H1 (cell line): Measurements from ENCODE around the gene DPF3. TPM values are rescaled to one million over a fixed set of nuclear protein-coding genes. Genes with fewer than 3 reads are reported as not detected.

Experiments
- CTCF ChIA-PET: fragments of 300-600 bp; sonication (Branson Sonifier 250); formaldehyde crosslinking; loops from one replicate; lab custom pipeline; 2021; ENCODE audit not compliant: partially characterized antibody; lab: Charles Lee
- POLR2A ChIA-PET: fragments of 300-600 bp; sonication (Branson Sonifier 250); formaldehyde crosslinking; loops from one replicate; lab custom pipeline; 2021; ENCODE audit warnings: inconsistent platforms; ENCODE audit not compliant: partially characterized antibody; lab: Charles Lee
- DNase-seq, 2 experiments: peaks; one replicate each; pipeline versions ENCODE4 v3.0.0 to v3.0.0-alpha.2; 2010 to 2022; ENCODE audit warnings: low spot score in 2 of 2, low read depth in 1 of 2, mixed read lengths in 1 of 2
- FAIRE-seq: peaks from 2 replicates; lab custom pipeline; 2011; peaks lifted over from hg19 to GRCh38; lab: Jason Lieb, UNC
- H2AFZ ChIP-seq: 2 replicates; pipeline ENCODE4 v1.8.1; 2012; ENCODE audit warnings: low read length, inconsistent platforms
- H2AK5ac ChIP-seq: 2 replicates; pipeline ENCODE4 v1.6.1; 2013; ENCODE audit warnings: low read depth, low read length
- H2BK120ac ChIP-seq: replicated peaks from 2 replicates; pipeline ENCODE3; 2013; ENCODE audit warnings: low read depth, low read length, inconsistent platforms
- H2BK12ac ChIP-seq: 2 replicates; pipeline ENCODE4 v1.6.1; 2013; ENCODE audit warnings: low read depth, low read length
- H2BK15ac ChIP-seq: 2 replicates; pipeline ENCODE4 v1.6.1; 2013; ENCODE audit warnings: low read length
- H2BK20ac ChIP-seq: 2 replicates; pipeline ENCODE4 v1.6.1; 2013; ENCODE audit warnings: low read length
- H2BK5ac ChIP-seq: 2 replicates; pipeline ENCODE4 v1.6.1; 2013; ENCODE audit warnings: low read depth, low read length
- H3K14ac ChIP-seq: 2 replicates; pipeline ENCODE4 v1.6.1; 2013; ENCODE audit warnings: inconsistent platforms; ENCODE audit not compliant: insufficient read length
- H3K18ac ChIP-seq: 2 replicates; pipeline ENCODE4 v1.6.1; 2013; ENCODE audit warnings: low read length; ENCODE audit errors: extremely low read depth
- H3K23ac ChIP-seq: 2 replicates; pipeline ENCODE4 v1.6.1; 2013; ENCODE audit warnings: inconsistent platforms; ENCODE audit not compliant: insufficient read length
- H3K23me2 ChIP-seq: 2 replicates; pipeline ENCODE4 v1.6.1; 2013; ENCODE audit warnings: low read depth, low read length
- H3K27ac ChIP-seq: 2 replicates; pipeline ENCODE4 v1.6.1; 2011; ENCODE audit warnings: low read depth, low read length, inconsistent platforms
- H3K27me3 ChIP-seq, 4 experiments: replicated peaks in 1 of 4; 1 replicate in 1 of 4; 2 replicates in 3 of 4; pipeline versions ENCODE4 v1.6.1 to v1.8.1; 2011 to 2013; ENCODE audit warnings: low read length in 3 of 4, mild to moderate bottlenecking in 3 of 4, inconsistent platforms in 2 of 4, mixed read lengths in 2 of 4, moderate library complexity in 1 of 4; ENCODE audit not compliant: control insufficient read depth in 3 of 4, insufficient read depth in 3 of 4; ENCODE audit errors: extremely low read depth in 1 of 4
- H3K36me3 ChIP-seq, 4 experiments: 2 replicates each; pipeline versions ENCODE4 v1.6.1 to v1.8.1; 2011 to 2013; ENCODE audit warnings: mild to moderate bottlenecking in 4 of 4, low read length in 3 of 4, moderate library complexity in 2 of 4, control low read depth in 1 of 4, inconsistent platforms in 1 of 4; ENCODE audit not compliant: insufficient read depth in 4 of 4, control insufficient read depth in 2 of 4
- H3K4ac ChIP-seq: replicated peaks from 2 replicates; pipeline ENCODE3; 2013; ENCODE audit warnings: low read length, low read depth, mixed read lengths, inconsistent platforms; ENCODE audit not compliant: insufficient read length
- H3K4me1 ChIP-seq, 4 experiments: replicated peaks in 1 of 4; 1 replicate in 1 of 4; 2 replicates in 3 of 4; pipeline versions ENCODE4 v1.6.1 to v1.8.1; 2011 to 2013; ENCODE audit warnings: low read length in 3 of 4, inconsistent platforms in 2 of 4, mixed read lengths in 1 of 4; ENCODE audit not compliant: insufficient read depth in 4 of 4, control insufficient read depth in 3 of 4
- H3K4me2 ChIP-seq, 2 experiments: 2 replicates each; pipeline versions ENCODE4 v1.6.1 to v1.8.1; 2011 to 2013; ENCODE audit warnings: low read depth in 2 of 2, low read length in 2 of 2, control low read depth in 1 of 2, inconsistent platforms in 1 of 2, mild to moderate bottlenecking in 1 of 2; ENCODE audit not compliant: insufficient read depth in 1 of 2
- H3K4me3 ChIP-seq, 4 experiments: fragments of 200-600, 300-600 bp in 1 of 4; sonication (generic), shearing (Covaris generic), sonication (Bioruptor Twin) in 1 of 4; 2 replicates each; pipeline versions ENCODE4 v1.5.1 to v1.8.1; 2011 to 2016; ENCODE audit warnings: low read length in 4 of 4, low read depth in 3 of 4, control low read depth in 2 of 4, inconsistent platforms in 2 of 4, mild to moderate bottlenecking in 2 of 4, mixed read lengths in 1 of 4, moderate library complexity in 1 of 4; ENCODE audit not compliant: insufficient read depth in 2 of 4; ENCODE audit errors: extremely low read depth in 1 of 4
- H3K56ac ChIP-seq: replicated peaks from 2 replicates; pipeline ENCODE3; 2013; ENCODE audit warnings: low read depth, mild to moderate bottlenecking, mixed read lengths, low read length, inconsistent platforms; ENCODE audit not compliant: insufficient read length
- H3K79me1 ChIP-seq: 2 replicates; pipeline ENCODE4 v1.6.1; 2013; ENCODE audit warnings: low read depth, low read length, control low read depth
- H3K79me2 ChIP-seq, 2 experiments: 2 replicates each; pipeline versions ENCODE4 v1.6.1 to v1.8.1; 2012 to 2013; ENCODE audit warnings: low read length in 2 of 2, mild to moderate bottlenecking in 2 of 2, inconsistent platforms in 1 of 2; ENCODE audit not compliant: insufficient read depth in 2 of 2, control insufficient read depth in 1 of 2
- H3K9ac ChIP-seq, 4 experiments: replicated peaks in 1 of 4; 1 replicate in 1 of 4; 2 replicates in 3 of 4; pipeline versions ENCODE4 v1.6.1 to v1.8.1; 2011 to 2013; ENCODE audit warnings: low read depth in 3 of 4, low read length in 3 of 4, control low read depth in 2 of 4, mild to moderate bottlenecking in 2 of 4, moderate library complexity in 2 of 4, inconsistent platforms in 1 of 4; ENCODE audit errors: extremely low read depth in 1 of 4
- H3K9me3 ChIP-seq, 2 experiments: 2 replicates each; pipeline versions ENCODE4 v1.6.1 to v1.8.1; 2012 to 2013; ENCODE audit warnings: mild to moderate bottlenecking in 2 of 2, moderate library complexity in 2 of 2, control low read depth in 1 of 2, inconsistent platforms in 1 of 2, low read depth in 1 of 2, low read length in 1 of 2, mixed read lengths in 1 of 2; ENCODE audit not compliant: insufficient read depth in 2 of 2
- H4K20me1 ChIP-seq, 2 experiments: replicated peaks in 1 of 2; 2 replicates each; pipeline versions ENCODE3 to v1.8.1; 2011 to 2013; ENCODE audit warnings: inconsistent platforms in 2 of 2, low read length in 2 of 2, mild to moderate bottlenecking in 1 of 2; ENCODE audit not compliant: insufficient read depth in 2 of 2, control insufficient read depth in 1 of 2
- H4K5ac ChIP-seq: 2 replicates; pipeline ENCODE4 v1.6.1; 2013; ENCODE audit warnings: low read length, low read depth, mixed read lengths, inconsistent platforms; ENCODE audit not compliant: insufficient read length
- H4K8ac ChIP-seq: 2 replicates; pipeline ENCODE4 v1.8.0; 2013; ENCODE audit warnings: mild to moderate bottlenecking, moderate library complexity, low read length, inconsistent platforms; ENCODE audit not compliant: insufficient read depth; ENCODE audit errors: extremely low read depth
- H4K91ac ChIP-seq: replicated peaks from 2 replicates; pipeline ENCODE3; 2013; ENCODE audit warnings: low read length, mixed read lengths, inconsistent platforms; ENCODE audit not compliant: insufficient read length
- JUND ChIP-seq: IDR thresholded peaks from 2 replicates; pipeline ENCODE4 v1.6.1; 2011; ENCODE audit warnings: mild to moderate bottlenecking, improper control_type of control experiment, low read length
- WGBS, 2 experiments: shearing (Covaris generic) in 1 of 2; methylation state at CpG; one replicate each; pipeline versions ENCODE4 v1.1.6 to v1.1.7; 2013 to 2015; ENCODE audit warnings: low lambda C conversion rate in 2 of 2, mixed read lengths in 2 of 2, inconsistent platforms in 1 of 2, low coverage in 1 of 2, missing lambda C conversion rate in 1 of 2; ENCODE audit not compliant: insufficient replicate concordance in 2 of 2, insufficient coverage in 1 of 2, insufficient read length in 1 of 2; ENCODE audit errors: extremely low coverage in 1 of 2, missing lambda C conversion rate in 1 of 2; 5-methylcytosine and 5-hydroxymethylcytosine counted together
- polyA plus RNA-seq, 7 experiments: library from polyadenylated mRNA; depleted of rRNA in 3 of 7; stranded (reverse) in 5 of 7; unstranded in 2 of 7; fragments of >200 nt in 5 of 7; fragments of 200-250 nt in 2 of 7; gene quantifications; 1 replicate in 5 of 7; 2 replicates in 1 of 7; 4 replicates in 1 of 7; pipeline versions ENCODE4 v1.2.1 to v1.2.3, GENCODE V29; 2011 to 2013; ENCODE audit warnings: missing spikeins in 2 of 7, mixed read lengths in 2 of 7
- total RNA-seq: library from RNA; stranded (reverse); fragmentation: NEBNext Ultra II Directional; extraction: Animal tissue kit (Norgen Biotek cat#: 25700); gene quantifications from 2 replicates; pipeline ENCODE4 v1.2.1, GENCODE V29; 2021
- TF ChIP-seq, protein P1 (sequence below), 3 experiments: IDR thresholded peaks; 1 replicate in 2 of 3; 2 replicates in 1 of 3; pipeline versions ENCODE4 v1.5.1 to v1.6.1; 2011; ENCODE audit warnings: low read length in 3 of 3, mild to moderate bottlenecking in 3 of 3, inconsistent platforms in 2 of 3, low read depth in 1 of 3, moderate library complexity in 1 of 3; ENCODE audit not compliant: insufficient read depth in 1 of 3; ENCODE audit errors: control extremely low read depth in 1 of 3

DPF3 gene
- total and polyA plus RNA-seq, 2 of the 8 experiments (the other 6 are each of a cell fraction or from before 2014, with no cell fraction given) = 0.19 TPM; not detected in 1

DNA sequence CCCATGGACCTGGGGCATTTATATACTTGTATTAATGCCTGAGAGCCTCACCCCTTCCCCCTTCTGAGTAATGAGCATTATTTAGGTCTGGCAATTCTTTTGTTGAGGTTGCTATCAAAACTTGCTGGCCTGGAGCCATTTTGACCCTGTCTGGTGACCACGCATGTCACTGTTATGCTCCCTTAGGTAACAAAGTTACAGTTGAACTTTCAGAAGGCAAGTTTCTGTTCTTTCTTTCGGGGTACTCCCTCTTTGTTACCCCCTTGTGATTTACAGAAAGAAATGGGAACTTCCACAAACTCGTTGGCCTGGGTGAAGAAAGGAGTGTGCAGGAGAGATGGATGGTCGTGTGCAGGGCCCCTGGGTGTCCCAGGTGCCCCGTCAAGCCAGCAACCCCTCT is 305.4 kb downstream of the DPF3 start:
- H3K79me1 ChIP-seq = no peaks in the 10 kb centered on the region
- no peak overlapping the region for H2BK12ac ChIP-seq
- H4K5ac ChIP-seq = no peak overlapping the region
- no peak overlapping the region for H2BK5ac ChIP-seq
- H3K4me1 ChIP-seq = no peaks in the 10 kb centered on the region
- no peaks in the 10 kb centered on the region for H3K79me2 ChIP-seq
- no peak overlapping the region for H2BK20ac ChIP-seq
- H3K36me3 ChIP-seq = no peaks in the 10 kb centered on the region
- H3K27me3 ChIP-seq = no peaks in the 10 kb centered on the region
- CTCF ChIA-PET = interaction anchor here (0.7 to 1.2 kb wide), 2 partner anchors 75 to 637 kb away, joined by 3 to 4 read pairs; no protein-coding TSS in a partner anchor
- no peak overlapping the region for H3K27ac ChIP-seq
- no peak overlapping the region for H4K91ac ChIP-seq
- TF ChIP-seq, protein P1, sequence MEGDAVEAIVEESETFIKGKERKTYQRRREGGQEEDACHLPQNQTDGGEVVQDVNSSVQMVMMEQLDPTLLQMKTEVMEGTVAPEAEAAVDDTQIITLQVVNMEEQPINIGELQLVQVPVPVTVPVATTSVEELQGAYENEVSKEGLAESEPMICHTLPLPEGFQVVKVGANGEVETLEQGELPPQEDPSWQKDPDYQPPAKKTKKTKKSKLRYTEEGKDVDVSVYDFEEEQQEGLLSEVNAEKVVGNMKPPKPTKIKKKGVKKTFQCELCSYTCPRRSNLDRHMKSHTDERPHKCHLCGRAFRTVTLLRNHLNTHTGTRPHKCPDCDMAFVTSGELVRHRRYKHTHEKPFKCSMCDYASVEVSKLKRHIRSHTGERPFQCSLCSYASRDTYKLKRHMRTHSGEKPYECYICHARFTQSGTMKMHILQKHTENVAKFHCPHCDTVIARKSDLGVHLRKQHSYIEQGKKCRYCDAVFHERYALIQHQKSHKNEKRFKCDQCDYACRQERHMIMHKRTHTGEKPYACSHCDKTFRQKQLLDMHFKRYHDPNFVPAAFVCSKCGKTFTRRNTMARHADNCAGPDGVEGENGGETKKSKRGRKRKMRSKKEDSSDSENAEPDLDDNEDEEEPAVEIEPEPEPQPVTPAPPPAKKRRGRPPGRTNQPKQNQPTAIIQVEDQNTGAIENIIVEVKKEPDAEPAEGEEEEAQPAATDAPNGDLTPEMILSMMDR (IDR thresholded peaks at IDR 0.05; ENCODE audit: control extremely low read depth in 1 of 3, insufficient read depth in 1 of 3, low read depth in 1 of 3, low read length in 3 of 3) = no peak
- no peak for TF ChIP-seq JUND
- no peak overlapping the region for H2BK15ac ChIP-seq
- no peak overlapping the region for H3K4ac ChIP-seq
- H3K14ac ChIP-seq = no peak overlapping the region
- no peak overlapping the region for H3K18ac ChIP-seq
- no peak overlapping the region for H3K23ac ChIP-seq
- H3K9ac ChIP-seq = no peak overlapping the region
- H3K9me3 ChIP-seq = no peaks in the 10 kb centered on the region; a peak in 1 of 4 replicates
- no peak overlapping the region for H2AK5ac ChIP-seq
- no peak overlapping the region for H3K56ac ChIP-seq
- WGBS, 2 experiments = 96% methylated on average over 5 of the region's 5 CpGs; no CpG with 5 or more reads in 1 of the 2 experiments
- no peak overlapping the region for H4K8ac ChIP-seq
- POLR2A ChIA-PET = interaction anchor here (1.2 kb wide), 1 partner anchor 9 kb away, joined by 3 read pairs; no protein-coding TSS in a partner anchor
- no peak overlapping the region for H3K4me2 ChIP-seq
- DNase-seq = no peak
- no peak overlapping the region; the same call in 1 of the 2 replicates for H2AFZ ChIP-seq
- H4K20me1 ChIP-seq = no peaks in the 10 kb centered on the region
- H2BK120ac ChIP-seq = no peak overlapping the region
- no peak overlapping the region for H3K4me3 ChIP-seq
- no peaks in the 10 kb centered on the region for H3K23me2 ChIP-seq
- FAIRE-seq = no peak
